Measurements from ENCODE around the gene CERT1. TPM values are rescaled to one million over a fixed set of nuclear protein-coding genes. Genes with fewer than 3 reads are reported as not detected.

CERT1 gene
- total and polyA plus RNA-seq, 9 of the 15 experiments (the other 6 are each of a cell fraction or from before 2014, with no cell fraction given) = 3.4 to 24.7 (median 9.8) TPM

DNA sequence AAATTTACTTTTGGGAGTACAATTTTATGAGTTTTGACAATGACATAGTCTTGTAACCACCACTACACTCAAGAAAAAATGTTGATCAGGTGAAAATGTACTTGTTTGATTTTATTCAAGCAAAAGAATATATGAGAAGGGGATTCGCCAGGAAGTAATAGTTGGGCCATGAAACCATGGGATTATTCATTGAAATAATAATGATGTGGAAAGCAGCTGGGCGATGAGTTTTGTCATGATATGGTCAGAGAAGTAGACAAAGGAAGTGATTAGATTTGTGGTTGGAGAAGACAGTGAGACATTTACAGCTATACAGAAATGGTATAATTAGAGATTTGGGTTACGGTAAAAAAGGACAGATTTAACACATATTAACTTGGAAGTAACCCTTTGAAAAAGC is 163.2 kb downstream of the CERT1 start:
- DNase-seq (ENCODE audit: extremely low read depth in 1 of 4, low spot score in 3 of 4) (no peak), FAIRE-seq (no peak), ATAC-seq (no peak)
- no TSS peak for BruUV-seq (replicated peaks)
- in situ Hi-C loops (cut with MboI) (no loop called here), intact Hi-C loops (cut with micrococcal nuclease) (no loop called here)
- no peak overlapping the region for H3K27ac ChIP-seq (ENCODE audit: extremely low read depth, low read depth, low read length)
- ChIA-PET CTCF (ENCODE audit: low intra/inter-chr PET ratio) (no interaction called here), POLR2A (interaction anchor here (0.8 to 0.9 kb wide), 2 partner anchors 12 to 16 kb away, joined by 3 to 4 read pairs; no protein-coding TSS in a partner anchor)
- H3K79me2 ChIP-seq (ENCODE audit: control insufficient read depth, insufficient read depth, low read length) = peaks cover 32% of the 10 kb centered on the region
- WGBS (ENCODE audit: insufficient coverage, low coverage, missing lambda C conversion rate) = 98% methylated on average over 3 of the region's 3 CpGs
- H2AFZ ChIP-seq (ENCODE audit: low read depth, low read length) = no peak overlapping the region
- H3K4me1 ChIP-seq (replicated peaks in 1 of 2; ENCODE audit: control insufficient read depth in 2 of 2, insufficient read depth in 2 of 2, low read length in 2 of 2) = no peaks in the 10 kb centered on the region
- H3K27me3 ChIP-seq (ENCODE audit: control insufficient read depth in 2 of 2, insufficient read depth in 2 of 2, low read length in 2 of 2) = no peaks in the 10 kb centered on the region
- TF ChIP-seq SMAD2 (IDR thresholded peaks at IDR 0.05; ENCODE audit: low read depth, low read length) (no peak), ZNF75A (CRISPR knock-in tag; IDR thresholded peaks at IDR 0.05) (no peak), TSC22D4 (tag; IDR thresholded peaks at IDR 0.05) (no peak), PCBP2 (IDR thresholded peaks at IDR 0.05; ENCODE audit: low read depth, low read length, poor library complexity, severe bottlenecking) (no peak), SREBF2 (CRISPR knock-in tag; IDR thresholded peaks at IDR 0.05) (no peak), POLR2AphosphoS5 (IDR thresholded peaks at IDR 0.05; ENCODE audit: control insufficient read depth, insufficient read depth, low read depth, low read length) (no peak), ZNF561 (CRISPR knock-in tag; conservative IDR thresholded peaks at IDR 0.05) (no peak), KDM2B (CRISPR knock-in tag; IDR thresholded peaks at IDR 0.05) (no peak), TCFL5 (CRISPR knock-in tag; conservative IDR thresholded peaks at IDR 0.05) (no peak), ZNF282 (CRISPR knock-in tag; IDR thresholded peaks at IDR 0.05) (no peak), ZNF232 (CRISPR knock-in tag; IDR thresholded peaks at IDR 0.05) (no peak), CBX2 (IDR thresholded peaks at IDR 0.05; ENCODE audit: insufficient read depth, low read length, poor library complexity, severe bottlenecking) (no peak), ZBED1 (IDR thresholded peaks at IDR 0.05) (no peak), SUPT5H (IDR thresholded peaks at IDR 0.05) (no peak), ZNF146 (CRISPR knock-in tag; IDR thresholded peaks at IDR 0.05; ENCODE audit: unreplicated experiment) (no peak), BRD4 (IDR thresholded peaks at IDR 0.05) (no peak), HDGF (IDR thresholded peaks at IDR 0.05) (no peak)
- H3K9me1 ChIP-seq (ENCODE audit: control insufficient read depth, insufficient read depth, low read length) = peaks cover 3% of the 10 kb centered on the region
- H3K4me3 ChIP-seq = no peak overlapping the region
- no peaks in the 10 kb centered on the region for H3K9me3 ChIP-seq (replicated peaks; ENCODE audit: control insufficient read depth, insufficient read depth, low read depth, low read length)
- no peak overlapping the region for H3K9ac ChIP-seq (ENCODE audit: insufficient read depth in 1 of 2, low read depth in 2 of 2, low read length in 2 of 2)
- no peaks in the 10 kb centered on the region; the same call in 1 of the 2 replicates for H4K20me1 ChIP-seq (replicated peaks; ENCODE audit: control insufficient read depth, insufficient read depth, low read length)
- peaks cover 95% of the 10 kb centered on the region for H3K36me3 ChIP-seq (ENCODE audit: control insufficient read depth, insufficient read depth, low read length)
- H3K4me2 ChIP-seq (ENCODE audit: insufficient read depth, low read length) = no peak overlapping the region
